K562 (cell line): Measurements from ENCODE around the gene SUSD3. TPM values are rescaled to one million over a fixed set of nuclear protein-coding genes. Genes with fewer than 3 reads are reported as not detected.
A peak's percentile ranks its signal among the peaks of the same experiment; 100 is the strongest.

Experiments
- BACH1 ChIP-seq: fragments of 200-800 bp; sonication (Bioruptor generic); IDR thresholded peaks from 2 replicates; pipeline ENCODE4 v1.6.1; 2016; ENCODE audit warnings: missing genetic modification characterization, missing compliant biosample characterization
- CEBPB ChIP-seq: fragments of 450-650 bp; IDR thresholded peaks from 2 replicates; pipeline ENCODE4 v1.6.1; 2016; ENCODE audit warnings: missing genetic modification characterization, missing compliant biosample characterization
- ETV1 ChIP-seq: fragments of 450-650 bp; conservative IDR thresholded peaks from 2 replicates; pipeline ENCODE4 v1.6.1; 2016; ENCODE audit warnings: missing genetic modification characterization, control low read depth, low read depth, missing compliant biosample characterization
- ETV6 ChIP-seq, 3 experiments: fragments of 150-350 bp in 1 of 3; sonication (generic) in 1 of 3; formaldehyde crosslinking in 1 of 3; IDR thresholded peaks; 2 replicates each; pipeline versions ENCODE4 v1.6.1 to v1.8.0; 2014 to 2022; ENCODE audit warnings: borderline replicate concordance in 2 of 3, low read depth in 2 of 3, antibody characterized with exemption in 1 of 3, low read length in 1 of 3, mild to moderate bottlenecking in 1 of 3, missing genetic modification reagents in 1 of 3
- FUS ChIP-seq: fragments of 200-400 bp; formaldehyde crosslinking; optimal IDR thresholded peaks from 2 replicates; pipeline ENCODE3; 2017; ENCODE audit warnings: low read depth, low read length
- GABPB1 ChIP-seq: sonication (generic); formaldehyde crosslinking; IDR thresholded peaks from 2 replicates; pipeline ENCODE4 v1.8.0; 2022; ENCODE audit warnings: mild to moderate bottlenecking, missing genetic modification reagents
- GATA2 ChIP-seq: sonication (generic); formaldehyde crosslinking; IDR thresholded peaks from 2 replicates; pipeline ENCODE4 v1.4.0; 2020; ENCODE audit warnings: mild to moderate bottlenecking, missing genetic modification reagents
- GATAD2B ChIP-seq: fragments of 450-650 bp; IDR thresholded peaks from 2 replicates; pipeline ENCODE4 v1.6.1; 2017; ENCODE audit warnings: mild to moderate bottlenecking, borderline replicate concordance
- MAZ ChIP-seq, 2 experiments: fragments of 450-650 bp in 1 of 2; sonication (generic) in 1 of 2; formaldehyde crosslinking; IDR thresholded peaks in 1 of 2; conservative IDR thresholded peaks in 1 of 2; 2 replicates each; pipeline versions ENCODE4 v1.4.0 to v1.5.0; 2020; ENCODE audit warnings: mild to moderate bottlenecking in 1 of 2, missing genetic modification reagents in 1 of 2
- NRF1 ChIP-seq, 2 experiments: fragments of 450-650 bp; IDR thresholded peaks in 1 of 2; conservative IDR thresholded peaks in 1 of 2; 2 replicates each; pipeline ENCODE4 v1.6.1; 2014; ENCODE audit warnings: mild to moderate bottlenecking in 2 of 2
- POLR2AphosphoS2 ChIP-seq: IDR thresholded peaks from 2 replicates; pipeline ENCODE4 v1.6.1; 2012; ENCODE audit warnings: low read length, improper control_type of control experiment
- SNIP1 ChIP-seq: fragments of 450-650 bp; IDR thresholded peaks from 2 replicates; pipeline ENCODE4 v1.7.1; 2017; ENCODE audit warnings: low read depth, mild to moderate bottlenecking
- TEAD2 ChIP-seq: fragments of 450-650 bp; IDR thresholded peaks from 2 replicates; pipeline ENCODE4 v1.6.1; 2016; ENCODE audit warnings: missing genetic modification characterization, control low read depth, missing compliant biosample characterization
- ZNF311 ChIP-seq: fragments of 250-450 bp; sonication (Bioruptor Pico); IDR thresholded peaks from 2 replicates; pipeline ENCODE4 v1.4.0; 2020; ENCODE audit warnings: mild to moderate bottlenecking, moderate library complexity
- ZNF445 ChIP-seq: fragments of 250-450 bp; sonication (Bioruptor Pico); IDR thresholded peaks from 2 replicates; pipeline ENCODE4 v1.4.0; 2020; ENCODE audit warnings: low read depth, mild to moderate bottlenecking, moderate library complexity
- ZNF76 ChIP-seq: fragments of 250-450 bp; sonication (Bioruptor Pico); IDR thresholded peaks from 2 replicates; pipeline ENCODE4 v1.4.0; 2020; ENCODE audit warnings: mild to moderate bottlenecking, moderate library complexity, borderline replicate concordance
- polyA plus RNA-seq, 8 experiments: library from polyadenylated mRNA; depleted of rRNA in 4 of 8; stranded (reverse) in 5 of 8; unstranded in 3 of 8; fragments of >200 nt; fragmentation: Nextera tagmentation in 2 of 8; fragmentation: Illumina TruSeq in 1 of 8; extraction: Ambion mirVana in 2 of 8; extraction: Trizol in 1 of 8; gene quantifications; 2 replicates each; pipeline versions ENCODE4 v1.2.1 to v1.2.3, GENCODE V29; 2011 to 2014; ENCODE audit warnings: inconsistent platforms in 1 of 8, missing spikeins in 1 of 8
- total RNA-seq, 7 experiments: library from RNA; depleted of rRNA in 6 of 7; stranded (reverse); fragments of >200 nt in 6 of 7; fragmentation: Illumina TruSeq in 2 of 7; extraction: Trizol in 2 of 7; gene quantifications; 2 replicates each; pipeline versions ENCODE4 v1.2.1 to v1.2.3, GENCODE V29; 2011 to 2021; ENCODE audit warnings: low replicate concordance in 1 of 7
- TF ChIP-seq, protein P1 (sequence below): fragments of 250-450 bp; sonication (Bioruptor Pico); IDR thresholded peaks from 2 replicates; pipeline ENCODE4 v1.4.0; 2020
- TF ChIP-seq, protein P2 (sequence below): fragments of 450-650 bp; IDR thresholded peaks from 2 replicates; pipeline ENCODE4 v1.6.1; 2018; ENCODE audit not compliant: partially characterized antibody
- TF ChIP-seq, protein P3 (sequence below), 2 experiments: IDR thresholded peaks in 1 of 2; conservative IDR thresholded peaks in 1 of 2; 2 replicates each; pipeline ENCODE4 v1.6.1; 2016; ENCODE audit warnings: low read depth in 2 of 2, mild to moderate bottlenecking in 1 of 2, missing compliant biosample characterization in 1 of 2, missing genetic modification characterization in 1 of 2, moderate library complexity in 1 of 2

Gene SUSD3
- total and polyA plus RNA-seq, 9 of the 15 experiments (the other 6 are each of a cell fraction or from before 2014, with no cell fraction given), result 1.3 to 21.7 (median 11.4) TPM

DNA sequence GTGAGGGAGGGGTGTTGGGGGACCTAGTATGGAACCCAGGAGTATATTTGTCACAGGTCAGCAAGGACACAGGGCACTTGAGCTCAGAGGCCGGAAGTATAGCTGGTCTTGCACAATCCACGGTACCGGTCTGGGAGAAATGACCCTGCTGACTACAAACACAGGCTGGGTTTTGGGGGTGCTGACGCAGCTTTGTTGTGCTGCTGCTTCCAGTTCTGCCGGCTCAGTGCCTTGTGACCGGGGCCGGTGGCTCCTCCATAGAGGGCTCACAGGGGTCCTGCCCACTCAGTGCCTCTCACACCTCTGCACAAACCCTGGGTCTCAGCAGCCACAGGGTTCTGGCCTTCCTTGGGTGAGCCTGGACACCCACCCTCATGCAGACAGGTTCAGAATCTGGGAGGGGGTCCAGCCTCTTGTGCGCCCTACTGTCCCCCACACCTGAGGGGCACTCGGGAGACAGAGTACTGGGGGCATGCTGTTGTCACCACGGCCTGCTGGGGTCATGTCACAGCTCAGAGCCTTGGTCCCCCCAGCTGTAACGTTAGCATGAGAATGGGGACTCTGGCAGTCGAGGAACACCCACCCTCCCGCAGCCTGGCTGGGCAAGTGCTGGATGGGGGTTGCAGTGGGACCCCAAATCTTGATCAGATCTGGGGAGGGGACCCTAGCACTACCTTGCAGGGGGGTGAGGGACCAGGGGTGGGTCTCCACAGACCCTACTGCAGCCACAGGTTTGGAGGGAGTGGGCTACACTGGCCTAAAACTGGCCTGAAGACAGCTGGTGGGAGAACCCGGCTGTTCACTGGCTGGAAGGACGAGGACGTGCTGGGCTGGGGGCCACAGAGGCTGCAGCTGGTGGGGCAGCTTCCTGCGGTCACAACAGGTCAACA lies 57.8 kb downstream of the SUSD3 start (continued):
- TF ChIP-seq GATAD2B (no peak), FUS (no peak), ZNF76 (CRISPR knock-in tag) (0 out of 2 replicates have a peak, but pooled peaks have one; percentile 57), TEAD2 (tag) (no peak), CEBPB (tag) (peak; percentile 97), ETV1 (tag) (peak; percentile 87), GABPB1 (0 out of 2 replicates have a peak, but pooled peaks have one; percentile 23), GATA2 (no peak), MAZ (CRISPR knock-in tag; conservative IDR thresholded peaks at IDR 0.05 in 1 of 2, IDR thresholded peaks at IDR 0.05 in 1 of 2) (no peak), ETV6 (IDR thresholded peaks at IDR 0.05; ENCODE audit: borderline replicate concordance in 1 of 2, low read depth in 2 of 2, low read length in 1 of 2) (no peak), ETV6 (CRISPR knock-in tag; IDR thresholded peaks at IDR 0.05; ENCODE audit: borderline replicate concordance) (no peak), NRF1 (conservative IDR thresholded peaks at IDR 0.05 in 1 of 2, IDR thresholded peaks at IDR 0.05 in 1 of 2) (peak; percentile 18 to 24; a peak in 1 of 4 replicates), SNIP1 (no peak), ZNF311 (CRISPR knock-in tag) (no peak), BACH1 (tag) (0 out of 2 replicates have a peak, but pooled peaks have one; percentile 35), ZNF445 (CRISPR knock-in tag) (no peak), POLR2AphosphoS2 (no peak)
- TF ChIP-seq, protein P1, sequence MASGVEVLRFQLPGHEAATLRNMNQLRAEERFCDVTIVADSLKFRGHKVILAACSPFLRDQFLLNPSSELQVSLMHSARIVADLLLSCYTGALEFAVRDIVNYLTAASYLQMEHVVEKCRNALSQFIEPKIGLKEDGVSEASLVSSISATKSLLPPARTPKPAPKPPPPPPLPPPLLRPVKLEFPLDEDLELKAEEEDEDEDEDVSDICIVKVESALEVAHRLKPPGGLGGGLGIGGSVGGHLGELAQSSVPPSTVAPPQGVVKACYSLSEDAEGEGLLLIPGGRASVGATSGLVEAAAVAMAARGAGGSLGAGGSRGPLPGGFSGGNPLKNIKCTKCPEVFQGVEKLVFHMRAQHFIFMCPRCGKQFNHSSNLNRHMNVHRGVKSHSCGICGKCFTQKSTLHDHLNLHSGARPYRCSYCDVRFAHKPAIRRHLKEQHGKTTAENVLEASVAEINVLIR, result no peak
- TF ChIP-seq, protein P2, sequence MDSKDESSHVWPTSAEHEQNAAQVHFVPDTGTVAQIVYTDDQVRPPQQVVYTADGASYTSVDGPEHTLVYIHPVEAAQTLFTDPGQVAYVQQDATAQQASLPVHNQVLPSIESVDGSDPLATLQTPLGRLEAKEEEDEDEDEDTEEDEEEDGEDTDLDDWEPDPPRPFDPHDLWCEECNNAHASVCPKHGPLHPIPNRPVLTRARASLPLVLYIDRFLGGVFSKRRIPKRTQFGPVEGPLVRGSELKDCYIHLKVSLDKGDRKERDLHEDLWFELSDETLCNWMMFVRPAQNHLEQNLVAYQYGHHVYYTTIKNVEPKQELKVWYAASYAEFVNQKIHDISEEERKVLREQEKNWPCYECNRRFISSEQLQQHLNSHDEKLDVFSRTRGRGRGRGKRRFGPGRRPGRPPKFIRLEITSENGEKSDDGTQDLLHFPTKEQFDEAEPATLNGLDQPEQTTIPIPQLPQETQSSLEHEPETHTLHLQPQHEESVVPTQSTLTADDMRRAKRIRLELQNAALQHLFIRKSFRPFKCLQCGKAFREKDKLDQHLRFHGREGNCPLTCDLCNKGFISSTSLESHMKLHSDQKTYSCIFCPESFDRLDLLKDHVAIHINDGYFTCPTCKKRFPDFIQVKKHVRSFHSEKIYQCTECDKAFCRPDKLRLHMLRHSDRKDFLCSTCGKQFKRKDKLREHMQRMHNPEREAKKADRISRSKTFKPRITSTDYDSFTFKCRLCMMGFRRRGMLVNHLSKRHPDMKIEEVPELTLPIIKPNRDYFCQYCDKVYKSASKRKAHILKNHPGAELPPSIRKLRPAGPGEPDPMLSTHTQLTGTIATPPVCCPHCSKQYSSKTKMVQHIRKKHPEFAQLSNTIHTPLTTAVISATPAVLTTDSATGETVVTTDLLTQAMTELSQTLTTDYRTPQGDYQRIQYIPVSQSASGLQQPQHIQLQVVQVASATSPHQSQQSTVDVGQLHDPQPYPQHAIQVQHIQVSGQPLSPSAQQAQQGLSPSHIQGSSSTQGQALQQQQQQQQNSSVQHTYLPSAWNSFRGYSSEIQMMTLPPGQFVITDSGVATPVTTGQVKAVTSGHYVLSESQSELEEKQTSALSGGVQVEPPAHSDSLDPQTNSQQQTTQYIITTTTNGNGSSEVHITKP, result no peak
- TF ChIP-seq, protein P3, sequence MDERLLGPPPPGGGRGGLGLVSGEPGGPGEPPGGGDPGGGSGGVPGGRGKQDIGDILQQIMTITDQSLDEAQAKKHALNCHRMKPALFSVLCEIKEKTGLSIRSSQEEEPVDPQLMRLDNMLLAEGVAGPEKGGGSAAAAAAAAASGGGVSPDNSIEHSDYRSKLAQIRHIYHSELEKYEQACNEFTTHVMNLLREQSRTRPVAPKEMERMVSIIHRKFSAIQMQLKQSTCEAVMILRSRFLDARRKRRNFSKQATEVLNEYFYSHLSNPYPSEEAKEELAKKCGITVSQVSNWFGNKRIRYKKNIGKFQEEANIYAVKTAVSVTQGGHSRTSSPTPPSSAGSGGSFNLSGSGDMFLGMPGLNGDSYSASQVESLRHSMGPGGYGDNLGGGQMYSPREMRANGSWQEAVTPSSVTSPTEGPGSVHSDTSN (CRISPR knock-in tag; IDR thresholded peaks at IDR 0.05; ENCODE audit: low read depth), result no peak
- TF ChIP-seq, protein P3 (tag; conservative IDR thresholded peaks at IDR 0.05; ENCODE audit: low read depth), result no peak
